Measurements from ENCODE around the gene DAAM2. TPM values are rescaled to one million over a fixed set of nuclear protein-coding genes. Genes with fewer than 3 reads are reported as not detected.

DAAM2 gene
- total RNA-seq, 1 donor from 2014 or later, result 23.0 TPM

DNA sequence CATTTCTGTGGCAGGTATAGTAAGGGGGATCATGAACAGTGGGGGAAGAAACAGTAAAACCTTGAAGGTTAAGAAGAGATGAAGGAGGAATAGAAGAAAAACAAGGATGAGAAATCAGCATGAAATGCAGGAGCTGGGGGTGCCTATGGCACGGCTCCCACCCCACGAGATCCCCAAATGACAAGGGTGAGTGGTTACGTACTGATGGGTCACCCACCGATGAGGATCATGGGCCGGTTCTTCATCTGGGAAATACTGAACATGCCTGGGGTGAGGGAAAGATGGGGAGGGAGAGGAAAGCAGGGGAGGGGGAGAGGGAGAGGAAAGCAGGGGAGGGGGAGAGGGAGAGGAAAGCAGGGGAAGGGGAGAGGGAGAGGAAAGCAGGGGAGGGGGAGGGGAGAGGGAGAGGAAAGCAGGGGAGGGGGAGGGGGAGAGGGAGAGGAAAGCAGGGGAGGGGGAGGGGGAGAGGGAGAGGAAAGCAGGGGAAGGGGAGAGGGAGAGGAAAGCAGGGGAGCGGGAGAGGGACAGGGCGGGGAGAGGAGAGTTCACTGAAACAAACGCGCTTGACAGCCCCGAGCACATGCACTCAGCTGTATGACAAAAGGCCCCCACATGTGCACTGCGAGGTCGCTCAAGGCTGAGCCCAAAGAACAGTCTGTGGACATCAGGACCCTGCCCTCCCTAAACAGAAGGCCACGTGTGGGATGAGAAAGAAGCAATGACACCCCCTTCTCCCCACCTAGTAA, 116.8 kb downstream of the DAAM2 start:
- DNase-seq (ENCODE audit: low spot score), result no peak

DNA sequence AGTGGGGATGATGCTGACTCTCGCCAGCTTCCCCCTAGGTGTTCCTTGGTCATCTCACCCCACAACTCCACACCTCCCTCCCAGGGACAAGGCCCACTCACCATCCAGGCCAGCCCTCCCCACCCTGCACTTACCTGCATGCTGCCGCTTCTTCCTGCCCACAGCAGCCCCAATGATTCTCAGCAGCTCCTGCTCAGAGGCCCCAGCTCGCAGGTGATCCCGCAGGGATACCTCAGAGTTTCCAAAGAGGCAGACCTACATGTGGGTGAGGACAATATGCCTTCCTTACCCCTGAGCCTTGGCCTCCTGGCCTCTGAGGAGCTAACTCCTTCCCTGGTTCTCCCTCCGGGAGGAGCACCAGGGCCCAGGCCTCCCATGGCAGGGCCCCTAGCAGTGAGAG, 117.5 kb downstream of the DAAM2 start:
- DNase-seq (ENCODE audit: low spot score), result no peak

DNA sequence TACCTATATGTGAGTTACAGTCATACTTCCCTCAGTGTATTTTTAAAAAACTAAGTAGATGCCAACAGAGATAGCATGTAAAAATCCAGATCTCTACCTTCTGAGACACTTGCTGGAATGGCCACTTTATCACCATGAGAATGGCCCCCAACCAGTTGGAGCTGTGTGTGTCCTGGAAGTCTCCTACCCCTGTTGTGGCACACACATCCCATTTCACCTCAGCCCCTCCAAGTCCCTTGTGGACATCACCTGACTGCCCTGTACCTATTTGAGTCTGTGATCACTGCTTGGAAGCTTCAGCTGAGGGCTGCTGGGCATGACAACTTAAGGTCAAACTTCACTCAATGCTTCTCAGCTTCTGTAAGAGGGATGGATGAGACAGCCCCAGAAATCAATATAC, 118.0 kb downstream of the DAAM2 start:
- no peak for DNase-seq (ENCODE audit: low spot score)

DNA sequence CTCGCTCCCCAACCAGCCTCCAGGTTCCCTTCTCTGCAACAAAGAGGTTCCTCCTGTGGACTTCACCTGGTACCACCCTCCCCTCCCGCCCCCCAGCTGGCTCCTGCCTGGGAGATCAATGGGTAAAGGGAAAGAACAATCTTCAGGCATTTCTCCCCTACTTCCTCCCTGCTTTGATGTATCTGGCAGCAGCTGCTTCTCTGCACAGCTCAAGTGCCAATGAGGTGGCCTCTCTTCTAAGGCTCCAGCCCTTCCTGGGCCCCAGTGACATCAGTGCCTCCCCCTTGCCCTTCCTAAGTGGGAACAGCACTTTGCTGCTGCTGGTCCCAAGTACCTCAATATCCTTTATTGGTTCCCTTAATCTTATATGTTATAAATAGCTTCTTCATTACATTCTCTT, 118.6 kb downstream of the DAAM2 start:
- no peak for DNase-seq (ENCODE audit: low spot score)

DNA sequence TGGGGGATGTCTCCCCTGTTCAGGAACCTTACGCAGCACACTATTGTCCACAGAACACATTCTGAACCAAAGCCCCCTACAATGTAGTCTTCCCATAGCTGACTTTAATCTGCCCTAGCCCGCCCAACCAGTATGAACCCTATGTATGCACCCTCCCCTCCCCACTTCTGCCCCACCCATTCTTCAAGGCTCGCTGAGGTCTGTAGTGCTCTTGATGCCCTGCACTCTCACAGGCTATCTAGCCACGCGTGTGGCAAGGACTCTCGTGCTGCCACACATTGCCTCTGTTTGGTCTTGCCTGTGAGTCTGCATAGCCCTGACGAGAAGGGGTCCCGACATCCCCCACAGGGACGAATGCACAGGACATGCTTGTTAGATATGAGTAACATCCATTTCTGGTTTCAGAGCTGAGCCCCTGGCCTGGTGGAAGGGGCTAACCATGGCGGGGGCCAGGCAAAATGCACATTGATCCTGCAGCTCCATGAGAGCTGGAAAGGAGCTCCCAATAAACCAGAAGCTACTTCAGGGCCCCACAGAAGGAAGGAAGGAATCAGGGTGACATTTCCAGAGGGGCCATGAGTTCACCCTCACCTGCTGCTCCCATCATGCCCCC, 119.4 kb downstream of the DAAM2 start:
- DNase-seq (ENCODE audit: low spot score), result no peak

DNA sequence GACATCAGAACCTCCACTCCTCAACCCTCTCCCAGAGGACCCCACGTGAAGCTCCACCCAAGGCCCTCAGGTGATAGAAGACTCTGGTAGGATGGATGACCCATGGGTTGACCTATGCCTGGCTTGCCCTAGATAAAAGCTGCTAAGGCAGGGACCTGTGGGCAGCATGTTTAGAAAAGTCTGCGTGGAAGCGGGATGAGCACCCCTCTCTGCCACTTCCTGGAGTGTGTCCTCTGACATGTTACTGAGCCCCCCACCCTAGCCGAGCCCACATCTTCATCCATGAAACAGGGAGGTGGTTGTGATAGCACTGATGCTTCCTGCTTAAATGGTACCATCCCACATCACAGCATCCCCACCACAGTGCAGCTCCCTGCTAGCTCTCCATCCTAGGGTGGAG, 120.3 kb downstream of the DAAM2 start:
- DNase-seq (ENCODE audit: low spot score), result no peak

DNA sequence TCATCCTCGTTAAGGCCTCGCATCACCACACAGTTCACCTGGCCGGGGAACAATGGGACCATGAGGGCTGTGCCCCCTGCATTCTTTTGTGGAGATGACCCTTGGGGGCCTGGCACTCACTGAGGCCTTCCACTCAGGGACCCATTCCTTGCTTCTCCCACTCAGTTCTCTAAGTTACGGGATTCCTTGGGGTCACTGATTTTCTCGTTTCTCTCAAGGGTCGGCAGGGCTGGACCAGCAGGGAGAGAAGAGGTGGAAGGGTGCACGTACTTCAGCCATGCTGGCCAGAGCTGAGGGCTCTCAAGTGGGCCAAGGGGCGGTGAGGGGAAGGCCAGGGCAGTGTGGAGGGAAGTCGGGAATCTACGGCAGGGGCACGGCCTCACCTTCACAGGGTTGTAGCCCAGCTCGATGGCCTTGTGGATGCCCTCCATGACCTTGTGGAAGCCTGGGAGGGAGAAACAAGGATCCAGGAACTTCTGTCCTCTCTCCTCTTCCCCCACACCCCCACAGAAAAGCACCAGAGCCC, 121.3 kb downstream of the DAAM2 start:
- no peak for DNase-seq (ENCODE audit: low spot score)

DNA sequence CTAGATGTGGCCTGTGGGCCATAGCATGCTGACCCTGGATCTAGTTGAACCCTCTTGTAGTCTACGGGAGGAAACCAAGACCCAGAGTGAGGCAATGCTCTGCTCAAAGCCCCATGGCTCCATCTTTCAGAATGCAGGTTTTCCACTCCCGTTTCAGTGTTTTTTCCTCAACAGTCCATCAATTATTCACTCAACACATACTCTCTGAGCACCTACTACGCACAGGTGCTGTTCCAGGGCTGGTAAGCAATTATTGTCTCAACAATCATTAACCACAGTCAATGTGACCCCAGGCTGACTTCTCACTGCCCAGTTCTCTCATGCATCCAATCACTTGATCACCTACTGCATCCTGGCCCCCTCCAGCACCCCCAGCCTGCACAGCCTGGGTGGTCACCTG, 122.1 kb downstream of the DAAM2 start:
- DNase-seq (ENCODE audit: low spot score), result no peak

DNA sequence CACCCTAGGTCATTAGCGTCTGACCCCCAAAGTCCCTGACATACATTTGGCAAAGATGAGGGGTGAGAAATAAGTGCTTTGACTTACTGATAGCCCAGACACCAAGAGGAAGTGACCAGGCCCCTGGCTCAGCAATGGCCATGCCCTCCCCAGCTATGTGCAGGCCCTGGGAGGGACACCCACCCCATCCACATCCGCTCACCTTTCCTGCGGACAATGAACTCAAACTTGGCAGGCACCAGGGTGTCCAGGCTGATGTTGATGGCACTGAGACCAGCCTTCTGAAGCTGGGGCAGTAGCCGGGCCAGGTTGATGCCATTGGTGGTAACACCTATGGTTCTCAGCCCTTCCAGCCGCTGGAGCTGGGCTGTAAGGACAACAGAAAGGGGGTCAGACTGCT, 123.7 kb downstream of the DAAM2 start:
- no peak for DNase-seq (ENCODE audit: low spot score)

DNA sequence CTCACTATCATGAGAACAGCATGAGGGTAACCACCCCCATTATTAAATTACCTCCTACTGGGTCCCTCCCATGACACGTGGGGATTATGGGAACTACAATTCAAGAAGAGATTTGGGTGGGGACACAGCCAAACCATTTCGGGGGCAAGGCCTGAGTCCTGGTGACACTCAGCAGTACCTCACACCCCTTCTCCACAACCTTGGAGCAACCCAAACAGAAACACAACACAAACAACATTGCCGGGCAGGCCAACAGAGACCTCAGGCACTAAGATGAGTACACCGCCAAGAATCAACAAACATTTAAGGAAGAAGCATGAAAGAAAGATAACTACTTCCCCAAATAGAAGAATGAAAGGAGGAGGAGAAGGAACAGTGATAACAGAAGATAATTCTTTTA, 125.2 kb downstream of the DAAM2 start:
- DNase-seq (ENCODE audit: low spot score), result no peak

DNA sequence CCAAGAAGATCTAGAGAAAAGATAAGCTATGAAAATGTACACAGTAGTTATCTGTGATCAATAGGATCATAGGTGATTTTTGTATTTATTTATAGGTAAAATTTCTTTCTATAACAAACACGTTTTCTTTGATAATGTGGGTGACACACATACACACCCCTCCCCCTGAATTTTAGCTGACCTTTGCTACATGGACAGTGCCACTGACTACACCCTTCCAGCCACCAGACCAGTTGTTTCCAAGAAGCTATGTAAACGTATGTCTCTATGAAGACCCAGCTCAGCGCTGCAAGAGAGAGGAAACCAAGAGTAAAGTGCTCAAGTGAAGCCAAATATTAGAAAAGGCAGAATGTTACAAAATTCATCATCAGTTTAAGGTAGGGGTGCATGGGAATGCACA, 125.8 kb downstream of the DAAM2 start:
- DNase-seq (ENCODE audit: low spot score), result no peak

DNA sequence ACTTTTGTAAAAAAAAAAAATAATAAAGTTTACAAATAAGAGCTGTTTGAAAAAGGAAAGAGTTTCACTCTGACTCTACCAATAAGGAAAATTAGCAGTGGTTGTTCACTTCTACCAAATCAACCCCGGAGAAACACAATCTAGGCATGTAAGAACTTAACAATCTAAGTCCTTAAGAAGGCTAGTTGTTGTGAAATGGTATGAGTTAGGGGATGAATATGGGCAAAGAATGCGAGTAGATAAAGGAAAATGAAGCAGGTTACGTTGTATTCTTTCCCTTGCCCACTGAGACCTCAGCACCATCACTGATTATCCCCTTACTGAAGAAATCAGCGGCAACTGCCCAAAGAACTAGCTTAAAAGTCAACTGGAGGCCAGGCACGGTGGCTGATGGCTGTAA, 126.7 kb downstream of the DAAM2 start:
- no peak for DNase-seq (ENCODE audit: low spot score)

DNA sequence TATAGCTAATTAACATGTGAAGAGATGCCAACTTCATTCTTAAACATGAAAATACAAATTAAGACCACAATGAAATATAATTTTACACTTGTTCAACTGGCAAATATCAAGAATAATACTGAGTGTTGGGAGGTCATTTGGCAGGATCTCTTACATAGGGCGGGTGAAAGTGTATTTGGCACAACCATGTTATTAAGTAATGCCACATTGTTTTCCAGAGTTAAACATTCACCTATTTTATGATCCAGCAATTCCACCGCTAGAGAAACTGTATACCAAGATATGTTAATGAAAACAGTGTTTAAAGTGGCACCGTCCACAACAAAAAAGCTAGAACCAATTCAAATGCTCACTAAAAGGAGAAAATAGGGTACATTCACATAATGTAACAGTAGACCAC, 128.0 kb downstream of the DAAM2 start:
- no peak for DNase-seq (ENCODE audit: low spot score)

DNA sequence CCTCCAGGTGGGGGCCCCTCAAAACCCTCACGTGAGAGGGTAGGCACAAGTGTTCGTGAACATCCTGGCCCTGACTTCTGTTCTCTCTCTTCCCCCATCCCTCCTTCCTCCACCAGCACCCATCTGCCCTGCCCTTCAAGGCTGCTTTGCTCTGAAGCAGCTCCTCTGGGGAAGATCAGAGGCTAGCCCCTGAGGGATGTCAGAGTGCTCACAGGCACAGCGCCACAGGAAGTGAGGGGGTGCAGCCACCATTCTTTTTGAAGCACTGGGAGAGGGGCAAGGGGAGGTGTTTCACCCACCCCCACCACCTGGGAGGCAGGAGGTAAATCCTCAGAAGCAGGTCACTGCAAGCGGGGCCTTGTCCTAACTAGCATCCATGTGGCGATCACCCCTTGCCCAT, 130.6 kb downstream of the DAAM2 start:
- DNase-seq (ENCODE audit: low spot score), result no peak

DNA sequence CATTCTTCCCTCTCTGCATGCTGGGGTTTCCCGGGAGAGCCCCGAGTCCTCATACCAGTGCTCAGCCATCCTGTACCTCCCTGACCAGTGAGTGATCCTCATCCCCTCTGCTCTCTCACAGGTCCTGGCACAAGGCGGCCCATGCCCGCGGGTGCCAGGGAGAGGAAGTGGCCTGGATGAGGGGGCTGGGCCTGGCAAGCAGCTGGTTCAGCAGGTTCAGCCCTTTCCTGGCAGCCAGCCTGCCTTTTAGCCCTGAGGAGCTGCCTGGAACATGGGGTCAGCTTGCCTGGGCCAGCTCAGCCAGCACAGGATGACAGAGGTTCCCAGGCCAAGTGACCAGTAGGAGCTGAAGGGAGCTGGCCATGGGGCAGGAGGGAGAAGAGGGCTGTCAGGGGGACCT, 131.2 kb downstream of the DAAM2 start:
- DNase-seq (ENCODE audit: low spot score), result peak; percentile 82

DNA sequence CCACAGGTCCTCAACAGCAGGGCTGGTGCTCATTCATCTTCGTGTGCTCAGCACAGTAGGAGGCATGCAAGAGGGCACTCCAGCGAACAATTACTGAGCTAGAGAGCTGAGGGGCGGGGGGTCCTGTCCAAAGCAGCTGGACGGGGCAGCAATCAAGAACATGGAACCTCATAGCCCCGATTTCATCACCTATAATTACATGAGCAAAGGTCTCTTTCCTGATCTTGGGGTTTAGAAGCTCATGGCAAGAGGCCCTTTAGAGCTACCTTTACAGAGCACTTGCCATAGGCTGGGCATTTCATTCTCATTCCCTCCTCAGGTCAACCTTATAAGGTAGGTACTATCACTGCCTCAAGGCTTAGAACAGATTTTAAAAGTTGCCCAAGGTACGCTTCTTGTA, 131.7 kb downstream of the DAAM2 start:
- no peak for DNase-seq (ENCODE audit: low spot score)

DNA sequence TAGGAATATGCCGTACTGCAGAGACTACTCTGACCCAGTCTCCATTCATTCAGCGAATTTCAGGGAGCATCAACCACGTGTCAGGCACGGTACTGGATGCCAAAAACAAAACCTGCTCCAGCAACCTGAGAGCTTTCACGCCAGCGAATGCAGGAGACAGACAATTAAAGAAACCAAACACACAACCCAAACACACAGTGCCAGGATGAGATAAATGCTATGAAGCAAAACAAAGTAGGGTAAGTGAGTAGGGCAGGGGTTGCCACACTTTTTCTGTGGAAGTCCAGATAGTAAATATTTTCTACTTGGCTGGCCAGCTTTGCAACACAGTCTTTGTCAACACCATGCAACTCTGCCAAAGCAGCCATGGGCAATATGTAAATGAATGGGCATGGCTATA, 132.1 kb downstream of the DAAM2 start:
- DNase-seq (ENCODE audit: low spot score), result no peak

DNA sequence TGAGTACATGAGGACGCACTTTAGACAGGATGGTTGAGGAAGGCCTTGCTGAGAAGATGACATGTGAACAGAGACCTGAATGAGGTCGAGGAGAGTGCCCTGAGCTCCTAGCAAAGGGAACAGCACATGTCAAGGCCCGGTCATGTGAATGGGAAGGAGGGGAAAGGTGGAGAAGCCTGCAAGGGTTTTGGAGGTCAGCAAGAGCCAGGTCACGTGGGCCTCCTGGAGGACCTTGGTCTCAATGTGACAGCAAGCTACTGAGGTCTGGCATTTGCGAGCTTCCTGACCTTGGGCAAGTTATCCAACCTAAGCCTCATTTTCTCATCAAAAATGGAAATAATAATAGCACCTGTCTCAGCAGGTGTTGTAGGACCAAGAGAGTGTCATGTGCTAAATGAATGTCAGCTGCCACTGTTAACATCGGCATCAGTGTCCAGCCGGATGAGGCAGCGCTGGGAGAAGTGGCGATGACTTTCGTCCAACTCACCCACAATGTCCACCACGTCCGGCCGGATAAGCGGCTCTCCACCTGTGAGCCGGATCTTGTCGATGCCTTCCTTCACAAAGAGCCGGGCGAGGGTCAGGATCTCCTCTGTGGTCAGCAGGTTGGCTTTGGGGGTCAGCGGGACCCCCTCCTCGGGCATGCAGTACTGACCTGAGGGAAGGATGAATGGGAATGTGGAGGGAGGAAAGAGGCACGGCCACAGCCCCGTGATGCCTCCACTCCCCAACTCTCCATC, 133.2 kb downstream of the DAAM2 start:
- DNase-seq (ENCODE audit: low spot score), result no peak

DNA sequence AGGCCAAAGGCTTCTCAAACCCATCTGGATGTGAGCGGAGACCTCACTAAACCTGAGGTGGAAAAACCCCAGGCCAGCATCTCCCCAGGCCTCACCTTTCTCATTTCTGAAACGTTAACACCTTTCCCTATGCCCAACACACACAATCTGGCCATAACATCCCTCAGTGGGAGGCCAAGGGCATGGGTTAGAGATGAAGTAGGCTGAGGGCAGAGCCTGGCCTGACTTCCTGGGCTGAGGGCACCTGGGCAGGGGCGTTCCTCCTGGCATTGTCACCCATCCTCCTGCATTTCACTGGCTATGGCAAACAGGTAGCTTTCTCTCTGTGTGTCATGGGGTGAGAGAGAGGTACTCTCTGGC, 133.7 kb downstream of the DAAM2 start:
- no peak for DNase-seq (ENCODE audit: low spot score)

DNA sequence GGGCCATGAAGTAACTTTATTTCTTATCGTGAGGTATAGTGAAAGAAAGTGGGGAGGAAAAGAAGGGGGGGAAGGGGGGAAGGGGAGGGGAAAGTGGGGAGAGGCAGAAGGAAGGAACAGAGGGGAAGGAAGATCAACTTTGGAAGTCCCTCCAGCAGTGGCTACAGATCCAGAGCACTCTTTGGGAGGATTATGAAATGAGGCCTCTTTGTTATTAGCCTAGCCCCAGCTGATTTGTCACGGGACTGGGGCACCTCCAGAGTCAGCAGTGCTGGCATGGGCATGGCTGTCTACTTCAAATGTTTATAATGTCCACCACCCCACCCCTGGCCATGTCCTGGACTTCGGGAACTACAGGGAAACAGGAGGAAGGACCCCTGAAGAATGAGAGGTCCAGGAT, 134.5 kb downstream of the DAAM2 start:
- no peak for DNase-seq (ENCODE audit: low spot score)

DNA sequence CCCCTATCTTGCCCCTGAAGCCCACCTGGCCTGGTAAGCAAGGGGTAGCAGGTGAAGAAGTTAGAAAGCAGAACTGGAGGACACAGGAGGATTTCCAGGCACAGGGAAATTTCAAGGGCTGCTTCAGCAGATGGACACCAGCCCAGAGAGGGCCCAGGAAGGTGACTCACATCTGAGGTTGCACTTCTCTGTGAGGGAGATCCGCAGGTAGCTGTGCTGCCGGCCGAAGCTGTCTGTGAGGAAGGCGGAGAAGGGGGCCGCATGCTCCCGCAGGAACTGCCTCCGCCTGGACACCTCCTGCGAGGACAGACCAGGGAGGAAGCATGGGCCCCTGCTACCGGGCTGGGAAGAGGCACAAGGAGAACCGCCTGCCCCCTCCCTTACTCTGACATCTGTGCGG, 135.0 kb downstream of the DAAM2 start:
- DNase-seq (ENCODE audit: low spot score), result no peak

DNA sequence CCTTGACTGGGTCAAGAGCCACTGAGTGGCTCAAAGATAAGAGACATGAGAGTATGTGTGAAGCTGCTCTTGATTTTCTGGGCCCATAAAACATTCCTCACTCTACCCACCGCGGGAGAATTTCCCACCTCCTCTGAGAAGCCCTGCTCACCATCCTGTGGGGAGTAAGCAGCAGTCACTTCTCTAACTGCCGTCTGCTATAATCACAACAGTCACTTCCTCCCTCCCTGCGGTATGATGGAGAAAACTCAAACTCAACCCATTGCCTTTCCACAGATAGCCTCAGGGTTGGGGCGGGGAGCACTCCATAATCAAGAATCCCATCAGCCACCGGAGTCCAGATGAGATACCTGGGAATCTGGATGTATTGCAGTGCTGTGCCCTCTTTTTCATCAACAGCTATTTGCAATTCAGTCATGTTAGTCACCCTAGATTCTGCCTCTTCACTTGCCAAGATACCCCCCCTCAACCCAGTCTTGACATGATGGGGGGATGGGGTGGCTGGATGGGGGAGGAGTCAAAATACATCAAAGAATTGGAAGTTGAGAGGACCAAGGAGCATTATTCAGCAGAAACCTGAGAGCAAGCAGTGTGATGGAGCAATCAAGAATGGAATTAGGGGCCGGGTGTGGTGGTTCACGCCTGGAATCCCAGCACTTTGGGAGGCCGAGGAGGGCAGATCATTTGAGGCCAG, 137.0 kb downstream of the DAAM2 start:
- DNase-seq (ENCODE audit: low spot score), result no peak
